Measurements from ENCODE around the gene CDADC1.

DNA sequence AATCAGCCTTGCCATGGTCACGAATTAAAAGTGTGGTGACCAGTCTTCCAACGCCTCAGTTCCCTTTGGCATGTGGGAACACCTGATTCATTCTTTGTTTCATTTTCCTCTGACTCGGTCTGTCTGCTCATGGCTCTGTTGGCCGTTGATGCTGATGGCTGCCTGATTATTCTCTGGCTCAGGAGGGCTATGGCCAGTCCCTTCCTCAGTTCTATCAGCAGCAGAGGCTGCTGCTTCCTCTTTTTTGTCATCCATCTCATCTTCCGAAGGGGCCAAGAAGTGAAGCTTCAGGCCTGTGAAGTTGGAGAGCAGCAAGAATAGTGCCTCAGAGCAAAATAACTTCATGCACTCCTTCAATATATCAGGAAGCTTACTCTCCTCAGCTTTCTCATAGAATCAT, 37.1 kb upstream of the CDADC1 start:
- TF ChIP-seq, protein P1, sequence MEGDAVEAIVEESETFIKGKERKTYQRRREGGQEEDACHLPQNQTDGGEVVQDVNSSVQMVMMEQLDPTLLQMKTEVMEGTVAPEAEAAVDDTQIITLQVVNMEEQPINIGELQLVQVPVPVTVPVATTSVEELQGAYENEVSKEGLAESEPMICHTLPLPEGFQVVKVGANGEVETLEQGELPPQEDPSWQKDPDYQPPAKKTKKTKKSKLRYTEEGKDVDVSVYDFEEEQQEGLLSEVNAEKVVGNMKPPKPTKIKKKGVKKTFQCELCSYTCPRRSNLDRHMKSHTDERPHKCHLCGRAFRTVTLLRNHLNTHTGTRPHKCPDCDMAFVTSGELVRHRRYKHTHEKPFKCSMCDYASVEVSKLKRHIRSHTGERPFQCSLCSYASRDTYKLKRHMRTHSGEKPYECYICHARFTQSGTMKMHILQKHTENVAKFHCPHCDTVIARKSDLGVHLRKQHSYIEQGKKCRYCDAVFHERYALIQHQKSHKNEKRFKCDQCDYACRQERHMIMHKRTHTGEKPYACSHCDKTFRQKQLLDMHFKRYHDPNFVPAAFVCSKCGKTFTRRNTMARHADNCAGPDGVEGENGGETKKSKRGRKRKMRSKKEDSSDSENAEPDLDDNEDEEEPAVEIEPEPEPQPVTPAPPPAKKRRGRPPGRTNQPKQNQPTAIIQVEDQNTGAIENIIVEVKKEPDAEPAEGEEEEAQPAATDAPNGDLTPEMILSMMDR (IDR thresholded peaks at IDR 0.05): no peak
- no peak for TF ChIP-seq POLR2A (IDR thresholded peaks at IDR 0.05)
